Gastroesophageal sphincter (tissue), 4 donors: ENCODE data around the gene TMTC3. TPM values are rescaled to one million over a fixed set of nuclear protein-coding genes. Genes with fewer than 3 reads are reported as not detected.

ENCODE experiments used
- ATAC-seq: fragments of 150-250 bp; one replicate; pipeline ENCODE4 v1.9.1; 2016; ENCODE audit warnings: mild to moderate bottlenecking, moderate library complexity
- H3K27ac ChIP-seq, 4 donors: fragments of 200-600 bp; sonication (generic) in 3 of 4; 1 replicate in 3 of 4; 2 replicates in 1 of 4; pipeline ENCODE4 v1.5.1; 2016 to 2019
- H3K27me3 ChIP-seq: fragments of 200-600 bp; sonication (generic); one replicate; pipeline ENCODE4 v1.5.1; 2019
- H3K36me3 ChIP-seq, 2 donors: fragments of 200-600 bp; sonication (generic); one replicate each; pipeline ENCODE4 v1.5.1; 2019; ENCODE audit warnings: control low read depth in 1 of 2
- H3K4me1 ChIP-seq, 3 donors: fragments of 200-600 bp; sonication (generic); 1 replicate in 2 of 3; 2 replicates in 1 of 3; pipeline ENCODE4 v1.5.1; 2016 to 2019; ENCODE audit warnings: control low read depth in 2 of 3
- H3K4me3 ChIP-seq, 2 donors: fragments of 200-600 bp; sonication (generic); one replicate each; pipeline ENCODE4 v1.5.1; 2019; ENCODE audit warnings: mild to moderate bottlenecking in 1 of 2, moderate library complexity in 1 of 2
- H3K9me3 ChIP-seq, 3 donors: fragments of 200-600 bp; sonication (generic); one replicate each; pipeline ENCODE4 v1.5.1; 2017 to 2019; ENCODE audit warnings: control low read depth in 2 of 3
- CTCF ChIP-seq, 4 experiments: fragments of 200-600 bp in 2 of 4; fragments of 450-650 bp in 2 of 4; sonication (generic) in 1 of 4; IDR thresholded peaks; one replicate each; pipeline ENCODE4 v1.5.1; 2017 to 2019; ENCODE audit warnings: antibody characterized with exemption in 4 of 4, mild to moderate bottlenecking in 2 of 4, moderate library complexity in 2 of 4
- EP300 ChIP-seq: sonication (generic); formaldehyde crosslinking; IDR thresholded peaks from one replicate; pipeline ENCODE4 v1.6.1; 2017; ENCODE audit warnings: antibody characterized with exemption, mild to moderate bottlenecking
- POLR2A ChIP-seq, 2 donors: fragments of 450-650 bp; IDR thresholded peaks; one replicate each; pipeline ENCODE4 v1.6.1; 2017; ENCODE audit warnings: antibody characterized with exemption in 2 of 2, mild to moderate bottlenecking in 2 of 2, moderate library complexity in 1 of 2
- POLR2AphosphoS5 ChIP-seq: sonication (generic); formaldehyde crosslinking; IDR thresholded peaks from one replicate; pipeline ENCODE4 v1.6.1; 2017; ENCODE audit warnings: antibody characterized with exemption
- WGBS, 2 donors: methylation state at CpG; one replicate each; pipeline ENCODE4 v1.1.5; 2018; ENCODE audit warnings: low coverage in 1 of 2; 5-methylcytosine and 5-hydroxymethylcytosine counted together
- total RNA-seq, 4 donors: library from RNA; depleted of rRNA; stranded (reverse); fragments of >200 nt; gene quantifications; one replicate each; pipeline ENCODE4 v1.1.0, GENCODE V29; 2016

TMTC3 gene
- total RNA-seq, 4 donors from 2014 or later: 21.9 to 34.7 (median 23.9) TPM

DNA sequence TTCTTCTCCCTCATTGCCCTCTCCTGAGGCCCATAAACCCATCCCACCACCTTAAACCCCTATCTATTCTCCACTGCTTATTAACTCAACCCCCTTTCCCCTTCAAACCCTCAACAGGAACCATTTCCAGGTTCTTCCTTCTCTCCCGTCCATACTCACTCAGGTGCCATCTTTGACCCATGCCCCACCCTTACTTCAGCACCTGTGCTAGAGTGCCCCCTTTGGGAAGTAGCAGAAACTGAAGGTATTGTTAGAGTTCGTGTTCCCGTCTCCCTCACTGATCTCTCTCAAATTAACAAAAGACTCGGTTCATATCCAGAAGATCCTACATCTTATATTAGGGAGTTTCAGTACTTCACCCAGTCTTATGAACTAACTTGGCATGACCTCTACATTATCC is 86.6 kb downstream of the TMTC3 start:
- 93 to 100% methylated on average over 4 of the region's 4 CpGs for WGBS, 2 donors
- H3K4me1 ChIP-seq: no peaks in the 10 kb centered on the region
- no peak for ATAC-seq

GRCh38 chr12:88230271-88230670 is 88.2 kb downstream of the TMTC3 start:
- no peaks in the 10 kb centered on the region for H3K36me3 ChIP-seq
- H3K27me3 ChIP-seq: no peaks in the 10 kb centered on the region
- no peak for ATAC-seq
- TF ChIP-seq CTCF (IDR thresholded peaks at IDR 0.05): no peak
- TF ChIP-seq EP300: no peak
- no peak for TF ChIP-seq POLR2AphosphoS5
- TF ChIP-seq POLR2A (IDR thresholded peaks at IDR 0.05): no peak
- H3K27ac ChIP-seq: no peak overlapping the region
- H3K4me1 ChIP-seq: no peaks in the 10 kb centered on the region
- WGBS, 2 donors: 92 to 100% methylated on average over 2 of the region's 2 CpGs
- H3K9me3 ChIP-seq: no peaks in the 10 kb centered on the region
- no peak overlapping the region for H3K4me3 ChIP-seq

More for the DNA sequence above, 86.6 kb downstream of the TMTC3 start:
- Histone ChIP-seq H3K9me3 (peaks cover 0 to 1% (median 0%) of the 10 kb centered on the region in 3 donors), H3K36me3 (no peaks in the 10 kb centered on the region), H3K27me3 (no peaks in the 10 kb centered on the region), H3K27ac (no peak overlapping the region), H3K4me3 (no peak overlapping the region)
- no peak for TF ChIP-seq EP300
- TF ChIP-seq CTCF (IDR thresholded peaks at IDR 0.05): no peak
- TF ChIP-seq POLR2AphosphoS5: no peak
- no peak for TF ChIP-seq POLR2A (IDR thresholded peaks at IDR 0.05)

DNA sequence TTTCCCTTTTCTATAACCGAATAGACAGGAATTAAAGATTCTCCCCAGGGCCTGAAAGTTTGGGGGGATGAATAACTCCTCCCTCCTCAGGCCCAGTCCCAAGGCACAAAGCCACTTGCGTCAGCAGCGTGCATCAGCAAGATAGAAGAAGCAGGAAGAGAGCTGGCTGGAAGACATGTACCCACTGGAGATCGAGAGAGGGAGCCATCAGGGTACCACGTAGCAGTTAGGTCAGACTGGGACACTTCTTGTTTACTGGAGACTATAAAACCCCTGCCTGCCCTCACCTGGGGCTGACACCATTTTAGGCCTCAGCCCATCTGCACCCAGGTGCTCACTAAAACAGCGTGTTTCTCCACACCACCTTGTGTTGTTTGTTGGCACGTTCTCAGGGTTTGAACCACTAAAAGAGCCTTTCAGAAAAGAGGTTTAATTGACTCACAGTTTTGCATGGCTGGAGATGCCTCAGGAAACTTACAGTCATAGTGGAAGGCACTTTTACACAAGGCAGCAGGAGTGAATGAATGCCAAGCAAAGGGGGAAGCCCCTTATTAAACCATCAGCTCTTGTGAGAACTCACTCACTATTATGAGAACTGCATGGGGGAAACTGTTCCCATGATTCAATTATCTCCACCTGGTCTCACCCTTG is 93.2 kb downstream of the TMTC3 start:
- no peak overlapping the region for H3K27ac ChIP-seq
- H3K27me3 ChIP-seq: no peaks in the 10 kb centered on the region
- no peak overlapping the region for H3K4me3 ChIP-seq
- TF ChIP-seq CTCF (IDR thresholded peaks at IDR 0.05): no peak
- no peak for TF ChIP-seq POLR2A (IDR thresholded peaks at IDR 0.05)
- no peak for TF ChIP-seq POLR2AphosphoS5
- no peak for TF ChIP-seq EP300
- no peak for ATAC-seq
- H3K36me3 ChIP-seq: no peaks in the 10 kb centered on the region
- WGBS, 2 donors: 96 to 100% methylated on average over 3 to 4 of the region's 7 CpGs
- H3K9me3 ChIP-seq: peaks cover 0 to 7% (median 0%) of the 10 kb centered on the region in 3 donors
- H3K4me1 ChIP-seq: no peaks in the 10 kb centered on the region

DNA sequence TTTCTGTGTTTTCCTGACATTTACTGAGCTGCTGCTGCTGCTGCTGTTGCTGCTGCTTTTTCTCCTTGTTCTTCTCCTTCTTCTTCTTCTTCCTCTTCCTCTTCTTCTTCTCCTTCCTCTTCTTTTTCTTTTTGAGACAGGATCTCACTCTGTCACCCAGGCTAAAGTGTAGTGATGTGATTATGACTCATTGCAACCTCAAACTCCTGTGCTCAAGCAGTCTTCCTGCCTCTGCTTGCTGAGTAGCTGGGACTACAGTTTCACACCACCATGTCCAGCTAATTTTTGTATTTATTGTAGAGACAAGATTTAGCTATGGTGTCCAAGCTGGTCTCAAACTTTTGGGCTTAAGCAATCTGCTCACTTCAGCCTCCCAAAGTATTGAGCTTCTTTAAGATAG is 95.8 kb downstream of the TMTC3 start:
- ATAC-seq: no peak
- H3K27me3 ChIP-seq: no peaks in the 10 kb centered on the region
- H3K27ac ChIP-seq: no peak overlapping the region
- peaks cover 0 to 7% (median 0%) of the 10 kb centered on the region in 3 donors for H3K9me3 ChIP-seq
- TF ChIP-seq POLR2AphosphoS5: no peak
- no peaks in the 10 kb centered on the region for H3K36me3 ChIP-seq
- peaks cover 0 to 8% (median 0%) of the 10 kb centered on the region in 3 donors for H3K4me1 ChIP-seq
- no peak overlapping the region for H3K4me3 ChIP-seq

GRCh38 chr12:88238406-88238805 is 96.3 kb downstream of the TMTC3 start:
- no peak for TF ChIP-seq POLR2A (IDR thresholded peaks at IDR 0.05)
- no peak for TF ChIP-seq EP300
- TF ChIP-seq CTCF (IDR thresholded peaks at IDR 0.05): no peak
- no peak for TF ChIP-seq POLR2AphosphoS5

More at GRCh38 chr12:88238406-88238805, 96.3 kb downstream of the TMTC3 start:
- H3K4me1 ChIP-seq: peaks cover 0 to 8% (median 0%) of the 10 kb centered on the region in 3 donors
- 91 to 100% methylated on average over 1 of the region's 1 CpG for WGBS, 2 donors
- ATAC-seq: no peak
- no peak overlapping the region for H3K27ac ChIP-seq
- H3K9me3 ChIP-seq: peaks cover 0 to 7% (median 0%) of the 10 kb centered on the region in 3 donors
- H3K4me3 ChIP-seq: no peak overlapping the region
- H3K36me3 ChIP-seq: no peaks in the 10 kb centered on the region
- no peaks in the 10 kb centered on the region for H3K27me3 ChIP-seq
